GM19324 (cell line): ENCODE results near the gene SHLD1.

ENCODE experiments used
- ATAC-seq: cut with Tn5 transposase; IDR thresholded peaks from one replicate; pipeline ENCODE4 v1.9.1; 2021; ENCODE audit warnings: mild to moderate bottlenecking, moderate library complexity; ENCODE audit not compliant: unreplicated experiment, low FRiP score

The SHLD1 gene

DNA sequence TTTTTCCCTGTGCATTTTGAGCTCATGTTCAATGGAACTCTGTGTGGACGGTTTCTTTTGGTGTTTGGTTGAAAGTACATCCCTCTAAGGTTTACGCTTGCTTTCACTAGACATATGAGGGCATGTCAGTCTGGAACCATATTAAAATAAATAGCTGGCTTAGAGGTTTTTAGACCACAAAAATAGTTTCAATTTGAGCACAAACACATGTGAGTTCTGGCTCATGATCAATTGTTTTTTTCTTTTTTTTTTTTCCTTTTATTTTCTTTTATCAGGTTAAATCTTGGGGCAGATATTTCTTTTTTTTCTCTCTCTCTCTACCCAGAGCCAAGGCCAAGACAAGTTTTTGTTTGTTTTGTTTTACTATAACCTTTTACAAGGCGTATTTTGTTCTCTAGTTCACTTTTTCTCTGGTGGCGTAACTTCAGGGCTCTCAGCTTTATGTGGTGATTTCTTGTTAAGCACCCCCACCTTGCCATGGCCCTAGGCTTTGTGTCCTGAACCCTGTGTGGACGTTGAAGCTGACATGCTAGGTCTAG, 92.9 kb downstream of the SHLD1 start:
- no peak for ATAC-seq

- ATAC-seq, result no peak
Measured at GRCh38 chr20:5844063-5844681, 94.0 kb downstream of the SHLD1 start.

- no peak for ATAC-seq
Measured at GRCh38 chr20:5845681-5846615, 95.7 kb downstream of the SHLD1 start.

GRCh38 chr20:5848711-5849505, 98.7 kb downstream of the SHLD1 start:
- ATAC-seq, result no peak

GRCh38 chr20:5855939-5856338, 105.7 kb downstream of the SHLD1 start:
- ATAC-seq, result no peak

DNA sequence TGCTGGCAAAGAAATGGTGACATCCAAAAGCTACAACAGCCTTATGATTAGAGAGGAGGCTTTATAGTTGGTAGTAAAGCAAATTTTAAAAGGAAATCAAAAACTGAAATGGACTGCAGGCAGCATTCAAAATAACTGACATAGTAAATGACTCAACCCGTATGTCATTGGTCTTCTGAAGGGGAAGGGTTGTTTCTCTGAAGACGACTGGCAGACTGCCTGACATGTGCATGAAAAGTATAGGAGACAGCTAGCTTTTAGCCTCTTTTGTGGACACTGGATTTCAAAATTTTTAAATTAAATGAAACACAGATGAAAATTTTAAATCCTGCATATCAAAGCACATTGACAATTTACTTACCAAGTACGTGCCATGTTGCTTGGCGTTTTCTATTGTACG, 109.4 kb downstream of the SHLD1 start:
- no peak for ATAC-seq

DNA sequence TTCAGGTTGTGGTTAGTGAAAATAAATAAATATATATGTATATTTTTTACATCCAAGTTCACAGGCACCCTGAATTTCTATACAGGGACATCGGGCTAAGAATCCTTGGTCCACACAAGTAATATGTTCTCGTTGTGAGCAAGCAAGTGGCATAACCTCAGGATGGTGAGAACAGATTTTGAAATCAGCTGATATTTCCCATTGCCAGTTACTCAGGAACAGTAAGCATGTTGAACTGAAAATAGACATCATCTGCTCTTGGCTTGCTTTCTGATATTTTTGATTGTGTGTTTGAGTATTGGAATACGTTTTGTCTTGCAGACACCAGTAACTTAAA, 112.5 kb downstream of the SHLD1 start:
- ATAC-seq, result no peak

GRCh38 chr20:5863040-5863833, 113.0 kb downstream of the SHLD1 start:
- no peak for ATAC-seq

GRCh38 chr20:5864428-5864827, 114.2 kb downstream of the SHLD1 start:
- ATAC-seq, result no peak

- ATAC-seq, result no peak
Measured at GRCh38 chr20:5864873-5865587, 114.8 kb downstream of the SHLD1 start.

DNA sequence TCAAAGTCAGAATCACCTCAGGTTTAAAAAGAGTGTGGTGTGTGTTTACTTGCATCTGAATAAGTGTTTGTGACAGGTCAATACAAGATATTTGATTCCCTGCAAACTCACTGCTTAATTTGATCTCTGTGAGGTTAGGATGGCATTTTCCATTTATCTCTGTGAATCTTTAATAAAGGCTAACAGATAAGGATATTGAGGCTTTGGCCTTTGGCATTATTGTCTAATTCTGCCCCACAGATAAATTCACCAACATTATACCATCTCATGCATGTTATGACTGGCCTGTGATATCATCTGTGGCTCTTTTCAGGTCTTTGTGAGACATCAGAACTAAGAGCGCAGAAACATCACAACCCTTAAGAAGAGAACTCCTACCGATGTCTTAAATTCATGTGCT, 115.4 kb downstream of the SHLD1 start:
- ATAC-seq, result no peak

DNA sequence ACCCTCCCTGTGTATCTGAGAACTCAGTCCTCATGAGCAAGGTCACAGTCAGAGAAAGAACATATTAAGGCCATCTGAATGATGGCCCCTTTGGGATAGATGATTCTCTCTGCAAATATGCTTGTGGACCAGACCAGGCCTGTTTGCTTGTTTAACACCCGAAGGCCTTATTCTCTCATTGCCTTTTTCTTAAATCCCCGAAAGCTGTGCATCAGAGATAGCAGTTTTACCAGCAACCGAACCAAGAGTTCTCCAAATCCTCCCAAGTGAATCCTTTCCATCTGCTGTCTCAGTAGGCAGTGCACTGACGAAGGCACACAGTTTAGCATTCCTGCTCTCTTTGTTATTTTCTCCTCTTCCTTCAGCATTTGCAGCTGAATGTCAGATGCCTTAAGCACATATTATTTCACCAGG, 120.4 kb downstream of the SHLD1 start:
- ATAC-seq, result no peak

DNA sequence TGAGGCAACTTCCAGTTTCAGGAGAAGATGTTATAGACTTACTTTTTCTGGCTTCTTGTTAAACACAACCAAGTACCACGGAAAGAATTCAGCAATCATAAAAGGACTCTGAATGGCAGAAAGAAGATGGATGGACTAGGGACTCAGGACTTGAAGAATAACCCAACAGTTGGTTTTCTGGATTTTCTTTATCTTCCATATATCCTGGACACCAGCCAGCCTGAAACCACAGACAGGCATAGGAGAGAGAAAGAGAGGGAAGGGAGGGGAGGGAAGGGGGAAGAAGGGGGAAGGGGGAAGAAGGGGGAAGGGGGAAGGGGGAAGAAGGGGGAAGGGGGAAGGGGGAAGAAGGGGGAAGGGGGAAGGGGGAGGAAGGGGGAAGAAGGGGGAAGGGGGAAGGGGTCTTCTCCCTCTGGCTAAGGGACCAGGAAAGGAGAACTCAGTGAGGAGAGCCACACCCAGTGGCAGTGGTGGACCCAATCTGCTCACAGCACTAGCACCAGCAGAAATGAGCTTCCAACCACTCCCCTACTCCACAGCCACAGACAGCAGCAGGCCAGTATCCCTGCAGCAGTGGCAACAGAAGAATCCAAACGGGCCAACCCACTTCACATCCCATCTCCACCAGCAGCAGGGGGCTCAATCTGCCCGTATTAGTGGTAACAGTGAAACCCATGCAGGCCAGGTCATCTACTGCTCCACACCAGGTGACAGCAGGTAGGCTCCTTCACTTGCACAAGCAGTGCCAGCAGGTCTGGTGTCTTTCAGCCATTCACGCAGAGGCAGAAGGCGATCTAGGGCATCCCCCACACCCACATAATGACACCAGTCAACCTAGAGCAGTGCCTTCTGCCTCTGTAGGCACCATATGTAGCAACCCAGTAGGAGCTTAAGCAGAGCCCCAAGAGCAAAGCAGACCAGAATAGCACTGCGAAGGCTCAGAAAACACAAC, 121.5 kb downstream of the SHLD1 start:
- no peak for ATAC-seq

DNA sequence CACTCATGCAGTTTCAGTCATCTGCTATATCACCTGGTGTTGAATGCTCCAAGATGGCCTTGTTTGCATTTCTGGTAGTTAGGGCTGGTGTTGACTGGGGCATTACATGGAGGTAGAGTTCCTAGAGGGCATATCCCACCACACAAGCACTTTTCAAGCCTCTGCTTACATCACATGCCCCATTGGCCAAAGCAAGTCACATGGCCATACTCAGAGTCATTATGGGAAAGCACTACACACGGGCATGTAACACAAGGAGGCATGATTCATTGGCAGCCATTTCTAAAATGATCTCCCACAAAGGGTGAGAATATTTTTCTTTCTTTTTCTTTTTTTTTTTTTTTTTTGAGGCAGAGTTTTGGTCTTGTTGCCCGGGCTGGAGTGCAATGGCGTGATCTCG, 126.9 kb downstream of the SHLD1 start:
- no peak for ATAC-seq

GRCh38 chr20:5880326-5880725, 130.1 kb downstream of the SHLD1 start:
- ATAC-seq, result no peak

DNA sequence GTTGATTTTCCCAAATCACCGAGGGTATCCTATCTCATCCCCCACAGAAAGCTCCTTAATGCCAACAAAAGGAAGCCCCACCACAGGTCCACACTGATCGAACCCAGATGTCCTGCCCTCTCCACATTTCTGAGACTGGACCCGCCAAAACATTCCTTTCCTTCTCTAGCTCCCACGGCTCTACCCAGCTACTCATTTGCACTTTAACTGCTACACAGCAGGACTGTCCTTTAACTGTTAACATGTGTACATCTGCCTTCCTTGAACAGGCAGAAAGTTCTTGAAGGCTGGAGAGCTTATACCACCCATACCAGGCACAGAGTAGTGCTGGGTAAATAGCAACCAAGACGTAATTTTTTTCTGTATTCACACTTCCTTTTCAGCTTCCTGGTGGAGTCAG, 131.5 kb downstream of the SHLD1 start:
- ATAC-seq, result no peak

- ATAC-seq, result no peak
Measured at GRCh38 chr20:5882166-5882565, 132.0 kb downstream of the SHLD1 start.
